ENCODE measurements around the gene TLDC2. TPM values are rescaled to one million over a fixed set of nuclear protein-coding genes. Genes with fewer than 3 reads are reported as not detected.

Gene TLDC2
- total RNA-seq, 1 experiment from 2014 or later, result 0.17 TPM

DNA sequence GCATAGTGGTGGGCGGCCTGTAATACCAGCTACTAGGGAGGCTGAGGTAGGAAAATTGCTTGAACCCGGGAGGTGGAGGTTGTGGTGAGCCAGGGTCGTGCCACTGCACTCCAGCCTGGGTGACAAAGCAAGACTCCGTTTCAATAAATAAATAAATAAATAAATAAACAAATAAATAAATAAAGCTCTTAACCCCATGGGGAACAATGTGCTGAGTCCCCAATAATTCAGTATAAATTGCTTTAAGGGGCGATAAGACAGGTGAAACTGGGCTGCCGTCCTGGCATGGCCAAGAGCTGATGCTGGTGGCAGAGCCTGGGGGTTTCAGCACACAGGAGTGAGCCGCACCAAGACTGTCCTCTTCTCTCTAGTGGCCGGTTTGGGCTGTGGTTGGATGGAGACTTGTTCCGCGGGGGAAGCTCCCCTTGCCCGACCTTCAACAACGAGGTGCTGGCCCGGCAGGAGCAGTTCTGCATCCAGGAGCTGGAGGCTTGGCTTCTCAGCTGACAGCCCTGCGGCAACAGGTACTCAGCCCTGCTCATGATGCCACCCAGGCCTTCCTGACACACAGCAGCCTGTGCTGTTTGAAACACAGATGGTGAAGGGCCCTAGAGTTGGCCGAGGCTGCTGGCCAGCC lies 13.1 kb downstream of the TLDC2 start:
- Mint-ChIP-seq H3K36me3 (peaks cover 9% of the 10 kb centered on the region), H3K4me3 (no peak overlapping the region), H3K27me3 (ENCODE audit: low read depth) (no peaks in the 10 kb centered on the region; the same call in 1 of the 2 replicates), H3K9me3 (peaks cover 4% of the 10 kb centered on the region), H3K27ac (no peak overlapping the region), H3K4me1 (peaks cover 20% of the 10 kb centered on the region)
- ATAC-seq, result no peak
- TF ChIP-seq, protein P1, sequence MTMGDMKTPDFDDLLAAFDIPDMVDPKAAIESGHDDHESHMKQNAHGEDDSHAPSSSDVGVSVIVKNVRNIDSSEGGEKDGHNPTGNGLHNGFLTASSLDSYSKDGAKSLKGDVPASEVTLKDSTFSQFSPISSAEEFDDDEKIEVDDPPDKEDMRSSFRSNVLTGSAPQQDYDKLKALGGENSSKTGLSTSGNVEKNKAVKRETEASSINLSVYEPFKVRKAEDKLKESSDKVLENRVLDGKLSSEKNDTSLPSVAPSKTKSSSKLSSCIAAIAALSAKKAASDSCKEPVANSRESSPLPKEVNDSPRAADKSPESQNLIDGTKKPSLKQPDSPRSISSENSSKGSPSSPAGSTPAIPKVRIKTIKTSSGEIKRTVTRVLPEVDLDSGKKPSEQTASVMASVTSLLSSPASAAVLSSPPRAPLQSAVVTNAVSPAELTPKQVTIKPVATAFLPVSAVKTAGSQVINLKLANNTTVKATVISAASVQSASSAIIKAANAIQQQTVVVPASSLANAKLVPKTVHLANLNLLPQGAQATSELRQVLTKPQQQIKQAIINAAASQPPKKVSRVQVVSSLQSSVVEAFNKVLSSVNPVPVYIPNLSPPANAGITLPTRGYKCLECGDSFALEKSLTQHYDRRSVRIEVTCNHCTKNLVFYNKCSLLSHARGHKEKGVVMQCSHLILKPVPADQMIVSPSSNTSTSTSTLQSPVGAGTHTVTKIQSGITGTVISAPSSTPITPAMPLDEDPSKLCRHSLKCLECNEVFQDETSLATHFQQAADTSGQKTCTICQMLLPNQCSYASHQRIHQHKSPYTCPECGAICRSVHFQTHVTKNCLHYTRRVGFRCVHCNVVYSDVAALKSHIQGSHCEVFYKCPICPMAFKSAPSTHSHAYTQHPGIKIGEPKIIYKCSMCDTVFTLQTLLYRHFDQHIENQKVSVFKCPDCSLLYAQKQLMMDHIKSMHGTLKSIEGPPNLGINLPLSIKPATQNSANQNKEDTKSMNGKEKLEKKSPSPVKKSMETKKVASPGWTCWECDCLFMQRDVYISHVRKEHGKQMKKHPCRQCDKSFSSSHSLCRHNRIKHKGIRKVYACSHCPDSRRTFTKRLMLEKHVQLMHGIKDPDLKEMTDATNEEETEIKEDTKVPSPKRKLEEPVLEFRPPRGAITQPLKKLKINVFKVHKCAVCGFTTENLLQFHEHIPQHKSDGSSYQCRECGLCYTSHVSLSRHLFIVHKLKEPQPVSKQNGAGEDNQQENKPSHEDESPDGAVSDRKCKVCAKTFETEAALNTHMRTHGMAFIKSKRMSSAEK (CRISPR knock-in tag; IDR thresholded peaks at IDR 0.05; ENCODE audit: borderline replicate concordance), result no peak
- TF ChIP-seq TCF7 (CRISPR knock-in tag; IDR thresholded peaks at IDR 0.05; ENCODE audit: low read depth), result no peak
- TF ChIP-seq ZNF317 (CRISPR knock-in tag; IDR thresholded peaks at IDR 0.05; ENCODE audit: borderline replicate concordance, low read depth), result no peak
- no peak for TF ChIP-seq ETV6 (CRISPR knock-in tag; IDR thresholded peaks at IDR 0.05)
- TF ChIP-seq, protein P2, sequence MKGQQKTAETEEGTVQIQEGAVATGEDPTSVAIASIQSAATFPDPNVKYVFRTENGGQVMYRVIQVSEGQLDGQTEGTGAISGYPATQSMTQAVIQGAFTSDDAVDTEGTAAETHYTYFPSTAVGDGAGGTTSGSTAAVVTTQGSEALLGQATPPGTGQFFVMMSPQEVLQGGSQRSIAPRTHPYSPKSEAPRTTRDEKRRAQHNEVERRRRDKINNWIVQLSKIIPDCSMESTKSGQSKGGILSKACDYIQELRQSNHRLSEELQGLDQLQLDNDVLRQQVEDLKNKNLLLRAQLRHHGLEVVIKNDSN (CRISPR knock-in tag; IDR thresholded peaks at IDR 0.05), result no peak
- TF ChIP-seq FOXP1 (CRISPR knock-in tag; IDR thresholded peaks at IDR 0.05; ENCODE audit: borderline replicate concordance), result no peak
- TF ChIP-seq NR3C1 (CRISPR knock-in tag; conservative IDR thresholded peaks at IDR 0.05; ENCODE audit: low read depth), result no peak
- TF ChIP-seq, protein P3, sequence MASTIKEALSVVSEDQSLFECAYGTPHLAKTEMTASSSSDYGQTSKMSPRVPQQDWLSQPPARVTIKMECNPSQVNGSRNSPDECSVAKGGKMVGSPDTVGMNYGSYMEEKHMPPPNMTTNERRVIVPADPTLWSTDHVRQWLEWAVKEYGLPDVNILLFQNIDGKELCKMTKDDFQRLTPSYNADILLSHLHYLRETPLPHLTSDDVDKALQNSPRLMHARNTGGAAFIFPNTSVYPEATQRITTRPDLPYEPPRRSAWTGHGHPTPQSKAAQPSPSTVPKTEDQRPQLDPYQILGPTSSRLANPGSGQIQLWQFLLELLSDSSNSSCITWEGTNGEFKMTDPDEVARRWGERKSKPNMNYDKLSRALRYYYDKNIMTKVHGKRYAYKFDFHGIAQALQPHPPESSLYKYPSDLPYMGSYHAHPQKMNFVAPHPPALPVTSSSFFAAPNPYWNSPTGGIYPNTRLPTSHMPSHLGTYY (CRISPR knock-in tag; IDR thresholded peaks at IDR 0.05), result no peak
- TF ChIP-seq MYBL2 (CRISPR knock-in tag; IDR thresholded peaks at IDR 0.05), result no peak
- TF ChIP-seq, protein P4, sequence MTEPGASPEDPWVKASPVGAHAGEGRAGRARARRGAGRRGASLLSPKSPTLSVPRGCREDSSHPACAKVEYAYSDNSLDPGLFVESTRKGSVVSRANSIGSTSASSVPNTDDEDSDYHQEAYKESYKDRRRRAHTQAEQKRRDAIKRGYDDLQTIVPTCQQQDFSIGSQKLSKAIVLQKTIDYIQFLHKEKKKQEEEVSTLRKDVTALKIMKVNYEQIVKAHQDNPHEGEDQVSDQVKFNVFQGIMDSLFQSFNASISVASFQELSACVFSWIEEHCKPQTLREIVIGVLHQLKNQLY (CRISPR knock-in tag; IDR thresholded peaks at IDR 0.05), result no peak
- TF ChIP-seq ZNF121 (CRISPR knock-in tag; IDR thresholded peaks at IDR 0.05), result no peak
- TF ChIP-seq, protein P5, sequence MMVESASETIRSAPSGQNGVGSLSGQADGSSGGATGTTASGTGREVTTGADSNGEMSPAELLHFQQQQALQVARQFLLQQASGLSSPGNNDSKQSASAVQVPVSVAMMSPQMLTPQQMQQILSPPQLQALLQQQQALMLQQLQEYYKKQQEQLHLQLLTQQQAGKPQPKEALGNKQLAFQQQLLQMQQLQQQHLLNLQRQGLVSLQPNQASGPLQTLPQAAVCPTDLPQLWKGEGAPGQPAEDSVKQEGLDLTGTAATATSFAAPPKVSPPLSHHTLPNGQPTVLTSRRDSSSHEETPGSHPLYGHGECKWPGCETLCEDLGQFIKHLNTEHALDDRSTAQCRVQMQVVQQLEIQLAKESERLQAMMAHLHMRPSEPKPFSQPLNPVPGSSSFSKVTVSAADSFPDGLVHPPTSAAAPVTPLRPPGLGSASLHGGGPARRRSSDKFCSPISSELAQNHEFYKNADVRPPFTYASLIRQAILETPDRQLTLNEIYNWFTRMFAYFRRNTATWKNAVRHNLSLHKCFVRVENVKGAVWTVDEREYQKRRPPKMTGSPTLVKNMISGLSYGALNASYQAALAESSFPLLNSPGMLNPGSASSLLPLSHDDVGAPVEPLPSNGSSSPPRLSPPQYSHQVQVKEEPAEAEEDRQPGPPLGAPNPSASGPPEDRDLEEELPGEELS (CRISPR knock-in tag; IDR thresholded peaks at IDR 0.05), result no peak
- TF ChIP-seq, protein P6, sequence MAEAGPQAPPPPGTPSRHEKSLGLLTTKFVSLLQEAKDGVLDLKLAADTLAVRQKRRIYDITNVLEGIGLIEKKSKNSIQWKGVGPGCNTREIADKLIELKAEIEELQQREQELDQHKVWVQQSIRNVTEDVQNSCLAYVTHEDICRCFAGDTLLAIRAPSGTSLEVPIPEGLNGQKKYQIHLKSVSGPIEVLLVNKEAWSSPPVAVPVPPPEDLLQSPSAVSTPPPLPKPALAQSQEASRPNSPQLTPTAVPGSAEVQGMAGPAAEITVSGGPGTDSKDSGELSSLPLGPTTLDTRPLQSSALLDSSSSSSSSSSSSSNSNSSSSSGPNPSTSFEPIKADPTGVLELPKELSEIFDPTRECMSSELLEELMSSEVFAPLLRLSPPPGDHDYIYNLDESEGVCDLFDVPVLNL (CRISPR knock-in tag; IDR thresholded peaks at IDR 0.05; ENCODE audit: borderline replicate concordance, low read depth), result no peak
- TF ChIP-seq NR1H2 (CRISPR knock-in tag; IDR thresholded peaks at IDR 0.05), result no peak
- no peak for TF ChIP-seq NFYB (CRISPR knock-in tag; conservative IDR thresholded peaks at IDR 0.05; ENCODE audit: low read depth)
- TF ChIP-seq, protein P7, sequence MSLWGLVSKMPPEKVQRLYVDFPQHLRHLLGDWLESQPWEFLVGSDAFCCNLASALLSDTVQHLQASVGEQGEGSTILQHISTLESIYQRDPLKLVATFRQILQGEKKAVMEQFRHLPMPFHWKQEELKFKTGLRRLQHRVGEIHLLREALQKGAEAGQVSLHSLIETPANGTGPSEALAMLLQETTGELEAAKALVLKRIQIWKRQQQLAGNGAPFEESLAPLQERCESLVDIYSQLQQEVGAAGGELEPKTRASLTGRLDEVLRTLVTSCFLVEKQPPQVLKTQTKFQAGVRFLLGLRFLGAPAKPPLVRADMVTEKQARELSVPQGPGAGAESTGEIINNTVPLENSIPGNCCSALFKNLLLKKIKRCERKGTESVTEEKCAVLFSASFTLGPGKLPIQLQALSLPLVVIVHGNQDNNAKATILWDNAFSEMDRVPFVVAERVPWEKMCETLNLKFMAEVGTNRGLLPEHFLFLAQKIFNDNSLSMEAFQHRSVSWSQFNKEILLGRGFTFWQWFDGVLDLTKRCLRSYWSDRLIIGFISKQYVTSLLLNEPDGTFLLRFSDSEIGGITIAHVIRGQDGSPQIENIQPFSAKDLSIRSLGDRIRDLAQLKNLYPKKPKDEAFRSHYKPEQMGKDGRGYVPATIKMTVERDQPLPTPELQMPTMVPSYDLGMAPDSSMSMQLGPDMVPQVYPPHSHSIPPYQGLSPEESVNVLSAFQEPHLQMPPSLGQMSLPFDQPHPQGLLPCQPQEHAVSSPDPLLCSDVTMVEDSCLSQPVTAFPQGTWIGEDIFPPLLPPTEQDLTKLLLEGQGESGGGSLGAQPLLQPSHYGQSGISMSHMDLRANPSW (CRISPR knock-in tag; conservative IDR thresholded peaks at IDR 0.05; ENCODE audit: low read depth), result no peak
- TF ChIP-seq MXD4 (CRISPR knock-in tag; IDR thresholded peaks at IDR 0.05; ENCODE audit: borderline replicate concordance), result no peak
- TF ChIP-seq TEAD1 (CRISPR knock-in tag; IDR thresholded peaks at IDR 0.05), result no peak
- no peak for TF ChIP-seq CREB1 (CRISPR knock-in tag; IDR thresholded peaks at IDR 0.05)
- TF ChIP-seq, protein P8, sequence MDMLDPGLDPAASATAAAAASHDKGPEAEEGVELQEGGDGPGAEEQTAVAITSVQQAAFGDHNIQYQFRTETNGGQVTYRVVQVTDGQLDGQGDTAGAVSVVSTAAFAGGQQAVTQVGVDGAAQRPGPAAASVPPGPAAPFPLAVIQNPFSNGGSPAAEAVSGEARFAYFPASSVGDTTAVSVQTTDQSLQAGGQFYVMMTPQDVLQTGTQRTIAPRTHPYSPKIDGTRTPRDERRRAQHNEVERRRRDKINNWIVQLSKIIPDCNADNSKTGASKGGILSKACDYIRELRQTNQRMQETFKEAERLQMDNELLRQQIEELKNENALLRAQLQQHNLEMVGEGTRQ (CRISPR knock-in tag; IDR thresholded peaks at IDR 0.05), result no peak
- ChIA-PET CTCF (interaction anchor here (0.6 to 3.5 kb wide), 10 partner anchors 31 to 212 kb away, joined by 3 to 28 read pairs (median 3); no protein-coding TSS in a partner anchor), POLR2A (no interaction called here)
- no peak for DNase-seq (ENCODE audit: low spot score)

All from WTC11 (cell line).